Uterine smooth muscle cell (primary cell): ENCODE results near the gene IL23R. TPM values are rescaled to one million over a fixed set of nuclear protein-coding genes. Genes with fewer than 3 reads are reported as not detected.

Source experiments
- total RNA-seq: library from RNA; depleted of rRNA; stranded (reverse); fragments of >200 nt; gene quantifications from 2 replicates; pipeline ENCODE4 v1.2.3, GENCODE V29; 2014

IL23R gene, protein sequence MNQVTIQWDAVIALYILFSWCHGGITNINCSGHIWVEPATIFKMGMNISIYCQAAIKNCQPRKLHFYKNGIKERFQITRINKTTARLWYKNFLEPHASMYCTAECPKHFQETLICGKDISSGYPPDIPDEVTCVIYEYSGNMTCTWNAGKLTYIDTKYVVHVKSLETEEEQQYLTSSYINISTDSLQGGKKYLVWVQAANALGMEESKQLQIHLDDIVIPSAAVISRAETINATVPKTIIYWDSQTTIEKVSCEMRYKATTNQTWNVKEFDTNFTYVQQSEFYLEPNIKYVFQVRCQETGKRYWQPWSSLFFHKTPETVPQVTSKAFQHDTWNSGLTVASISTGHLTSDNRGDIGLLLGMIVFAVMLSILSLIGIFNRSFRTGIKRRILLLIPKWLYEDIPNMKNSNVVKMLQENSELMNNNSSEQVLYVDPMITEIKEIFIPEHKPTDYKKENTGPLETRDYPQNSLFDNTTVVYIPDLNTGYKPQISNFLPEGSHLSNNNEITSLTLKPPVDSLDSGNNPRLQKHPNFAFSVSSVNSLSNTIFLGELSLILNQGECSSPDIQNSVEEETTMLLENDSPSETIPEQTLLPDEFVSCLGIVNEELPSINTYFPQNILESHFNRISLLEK
- under 0.01 TPM in 1 of 2 replicates, not detected in the other for total RNA-seq

DNA sequence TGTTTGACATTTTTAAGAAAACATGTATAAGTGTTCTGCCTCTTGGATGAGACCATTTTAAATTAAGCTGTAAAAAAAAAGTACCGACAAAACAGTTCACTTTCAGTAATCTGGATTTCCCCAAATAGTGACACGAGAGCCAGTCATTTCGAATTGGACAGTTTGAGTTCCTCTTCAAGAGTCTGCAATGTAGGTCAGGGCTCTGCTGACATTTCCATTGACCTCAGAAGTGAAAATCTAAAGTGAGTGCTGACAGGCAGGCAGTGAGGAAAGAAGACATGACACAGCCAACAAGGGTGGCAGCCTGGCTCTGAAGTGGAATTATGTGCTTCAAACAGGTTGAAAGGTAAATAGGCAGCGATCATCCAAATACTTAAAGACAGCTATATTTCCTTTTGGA, at the start of gene IL23R:
Gene IL23R (plus strand): TSS at position 259 of the 400 bp plus-strand sequence. CDS start 1,667 bp downstream, outside the sequence.

DNA sequence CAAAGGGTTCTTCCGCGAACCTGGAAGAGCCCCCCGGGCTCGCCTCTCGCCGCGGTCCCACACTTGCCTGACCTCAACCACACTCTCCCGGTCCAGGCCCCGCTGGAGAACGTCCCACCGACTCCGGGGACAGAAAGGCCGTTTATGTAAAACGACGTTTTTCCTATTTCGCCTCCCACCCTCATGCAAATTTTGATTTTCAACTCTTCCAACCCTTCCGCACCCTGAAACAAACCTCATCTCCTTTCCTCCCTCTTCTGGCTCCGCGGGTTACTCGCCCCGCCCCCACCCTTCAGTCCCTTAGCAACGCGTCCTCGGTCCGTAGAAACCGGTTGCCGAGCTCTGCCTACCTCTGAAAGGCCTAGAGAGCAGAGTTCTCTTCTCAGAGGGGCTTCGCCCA, 31.6 kb upstream of the IL23R start, which contains the start of gene C1orf141:
Gene C1orf141 (minus strand): TSS at position 276 of the 400 bp plus-strand sequence. CDS start 7,730 bp downstream, outside the sequence.

DNA sequence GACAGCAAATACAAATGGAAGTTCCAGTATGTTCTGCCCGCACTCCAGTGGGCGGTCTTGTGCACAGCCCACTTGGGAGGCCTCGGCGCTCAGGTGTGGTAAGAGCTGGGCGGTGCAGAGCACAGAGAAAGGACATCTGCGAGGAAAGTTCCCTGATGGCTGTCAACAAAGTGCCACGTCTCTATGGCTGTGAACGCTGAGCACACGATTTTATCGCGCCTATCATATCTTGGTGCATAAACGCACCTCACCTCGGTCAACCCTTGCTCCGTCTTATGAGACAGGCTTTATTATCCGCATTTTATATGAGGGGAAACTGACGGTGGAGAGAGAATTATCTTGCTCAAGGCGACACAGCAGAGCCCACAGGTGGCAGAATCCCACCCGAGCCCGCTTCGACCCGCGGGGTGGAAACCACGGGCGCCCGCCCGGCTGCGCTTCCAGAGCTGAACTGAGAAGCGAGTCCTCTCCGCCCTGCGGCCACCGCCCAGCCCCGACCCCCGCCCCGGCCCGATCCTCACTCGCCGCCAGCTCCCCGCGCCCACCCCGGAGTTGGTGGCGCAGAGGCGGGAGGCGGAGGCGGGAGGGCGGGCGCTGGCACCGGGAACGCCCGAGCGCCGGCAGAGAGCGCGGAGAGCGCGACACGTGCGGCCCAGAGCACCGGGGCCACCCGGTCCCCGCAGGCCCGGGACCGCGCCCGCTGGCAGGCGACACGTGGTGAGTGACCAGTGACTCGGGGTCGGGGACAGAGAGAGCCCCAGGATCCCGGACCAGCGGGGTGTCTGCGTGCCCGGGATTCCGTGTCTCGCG, 141.2 kb downstream of the IL23R start, which contains the start of gene IL12RB2:
Gene IL12RB2 (plus strand): TSS at position 623 of the 810 bp plus-strand sequence. CDS start 12,496 bp downstream, outside the sequence.

Other genes starting within 250 kb of the IL23R start
- 3.3 and 7.2 TPM in 2 replicates for gene DNAI4, start 241.6 kb upstream of the IL23R start, total RNA-seq
- 37.2 and 42.0 TPM in 2 replicates for gene MIER1, start 241.5 kb upstream of the IL23R start, total RNA-seq
- gene SLC35D1, start 112.3 kb upstream of the IL23R start, total RNA-seq: 20.4 and 24.7 TPM in 2 replicates
- gene C1orf141, start 31.5 kb upstream of the IL23R start, total RNA-seq: not detected in 2 replicates
- gene IL12RB2, start 141.4 kb downstream of the IL23R start, total RNA-seq: not detected in 2 replicates